ENCODE data around the gene TLL2. TPM values are rescaled to one million over a fixed set of nuclear protein-coding genes. Genes with fewer than 3 reads are reported as not detected.

Gene TLL2
- total and polyA plus RNA-seq, 2 donors (not counting 3 experiments of a cell fraction or from before 2014, with no cell fraction given) = 0.03 to 0.20 TPM

DNA sequence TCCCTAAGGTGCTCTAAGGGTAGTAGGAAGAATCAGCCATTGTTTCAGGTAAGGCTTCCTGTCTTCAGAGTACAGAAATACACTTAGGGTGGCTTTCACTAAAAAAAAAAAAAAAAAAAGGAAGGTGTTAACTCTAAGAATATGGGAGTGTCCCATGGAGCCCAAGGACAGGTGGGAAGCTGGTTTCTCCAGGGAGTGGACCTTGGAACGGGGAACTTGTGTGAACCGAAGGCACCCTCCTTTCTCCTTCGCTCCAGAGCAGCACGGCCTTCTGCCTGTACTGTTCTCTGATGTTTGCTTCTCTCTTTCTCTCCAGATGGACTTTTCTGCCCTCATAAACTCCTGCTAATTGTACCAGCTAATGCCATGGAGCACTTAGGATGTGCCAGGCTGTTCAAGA lies 161.1 kb downstream of the TLL2 start:
- Histone ChIP-seq H3K4me3 (replicated peaks in 1 of 3; ENCODE audit: insufficient read depth in 1 of 3, low read depth in 1 of 3, low read length in 3 of 3) (no peak overlapping the region), H3K4me2 (ENCODE audit: insufficient read depth, low read length) (no peak overlapping the region), H3K36me3 (ENCODE audit: control insufficient read depth in 2 of 2, extremely low read depth in 1 of 2, insufficient read depth in 2 of 2, low read length in 2 of 2) (no peaks in the 10 kb centered on the region), H3K9me1 (replicated peaks; ENCODE audit: control insufficient read depth, extremely low read depth, insufficient read depth, low read length) (no peaks in the 10 kb centered on the region), H3K4me1 (ENCODE audit: control insufficient read depth, extremely low read depth, insufficient read depth, low read length) (no peaks in the 10 kb centered on the region), H3K79me2 (ENCODE audit: control insufficient read depth, insufficient read depth, low read length) (no peaks in the 10 kb centered on the region), H3K27ac (ENCODE audit: insufficient read depth, low read depth, low read length) (no peak overlapping the region), H3K9ac (replicated peaks; ENCODE audit: extremely low read depth, insufficient read depth, low read length) (no peak overlapping the region), H2AFZ (ENCODE audit: low read depth, low read length) (no peak overlapping the region), H4K20me1 (replicated peaks; ENCODE audit: control insufficient read depth, extremely low read depth, insufficient read depth, low read length) (no peaks in the 10 kb centered on the region), H3K27me3 (ENCODE audit: control insufficient read depth in 2 of 2, insufficient read depth in 2 of 2, low read length in 2 of 2) (peaks cover 2 to 7% of the 10 kb centered on the region in 2 experiments), H3K9me3 (replicated peaks; ENCODE audit: control insufficient read depth, insufficient read depth, low read length) (no peaks in the 10 kb centered on the region)
- no peak for FAIRE-seq
- DNase-seq (ENCODE audit: low read depth, low spot score) = no peak
- dilution Hi-C loops (cut with MboI; ENCODE audit: extremely low pct_ligation_motif_present, low sequenced_read_pairs) = no loop called here
- BruUV-seq (replicated peaks) = no TSS peak
- CTCF ChIA-PET = interaction anchor here (1.2 to 1.3 kb wide), 2 partner anchors 18 to 673 kb away, joined by 3 to 4 read pairs; no protein-coding TSS in a partner anchor
- intact Hi-C loops (cut with micrococcal nuclease) = no loop called here
- TF ChIP-seq JUN (IDR thresholded peaks at IDR 0.05; ENCODE audit: borderline replicate concordance, insufficient read depth, insufficient read length, low read depth) (no peak), POLR2A (IDR thresholded peaks at IDR 0.05; ENCODE audit: low read depth, low read length) (no peak), GATA2 (IDR thresholded peaks at IDR 0.05; ENCODE audit: insufficient read depth, insufficient read length, low read depth, low read length) (no peak), EZH2 (IDR thresholded peaks at IDR 0.05; ENCODE audit: borderline replicate concordance, low read depth, low read length, severe bottlenecking) (no peak), POLR2AphosphoS5 (IDR thresholded peaks at IDR 0.05; ENCODE audit: insufficient read depth, low read depth, low read length) (no peak), FOS (IDR thresholded peaks at IDR 0.05; ENCODE audit: borderline replicate concordance, insufficient read depth, low read length) (no peak), MYC (IDR thresholded peaks at IDR 0.05; ENCODE audit: low read depth, low read length) (no peak)
- TF ChIP-seq, protein P1, sequence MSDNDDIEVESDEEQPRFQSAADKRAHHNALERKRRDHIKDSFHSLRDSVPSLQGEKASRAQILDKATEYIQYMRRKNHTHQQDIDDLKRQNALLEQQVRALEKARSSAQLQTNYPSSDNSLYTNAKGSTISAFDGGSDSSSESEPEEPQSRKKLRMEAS (IDR thresholded peaks at IDR 0.05; ENCODE audit: insufficient read depth, insufficient read length) = no peak
- TF ChIP-seq, protein P2, sequence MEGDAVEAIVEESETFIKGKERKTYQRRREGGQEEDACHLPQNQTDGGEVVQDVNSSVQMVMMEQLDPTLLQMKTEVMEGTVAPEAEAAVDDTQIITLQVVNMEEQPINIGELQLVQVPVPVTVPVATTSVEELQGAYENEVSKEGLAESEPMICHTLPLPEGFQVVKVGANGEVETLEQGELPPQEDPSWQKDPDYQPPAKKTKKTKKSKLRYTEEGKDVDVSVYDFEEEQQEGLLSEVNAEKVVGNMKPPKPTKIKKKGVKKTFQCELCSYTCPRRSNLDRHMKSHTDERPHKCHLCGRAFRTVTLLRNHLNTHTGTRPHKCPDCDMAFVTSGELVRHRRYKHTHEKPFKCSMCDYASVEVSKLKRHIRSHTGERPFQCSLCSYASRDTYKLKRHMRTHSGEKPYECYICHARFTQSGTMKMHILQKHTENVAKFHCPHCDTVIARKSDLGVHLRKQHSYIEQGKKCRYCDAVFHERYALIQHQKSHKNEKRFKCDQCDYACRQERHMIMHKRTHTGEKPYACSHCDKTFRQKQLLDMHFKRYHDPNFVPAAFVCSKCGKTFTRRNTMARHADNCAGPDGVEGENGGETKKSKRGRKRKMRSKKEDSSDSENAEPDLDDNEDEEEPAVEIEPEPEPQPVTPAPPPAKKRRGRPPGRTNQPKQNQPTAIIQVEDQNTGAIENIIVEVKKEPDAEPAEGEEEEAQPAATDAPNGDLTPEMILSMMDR (IDR thresholded peaks at IDR 0.05; ENCODE audit: extremely low read depth in 1 of 2, insufficient read depth in 1 of 2, low read depth in 1 of 2, low read length in 2 of 2) = no peak
- POLR2A ChIA-PET = no interaction called here
